Measurements from ENCODE around the gene TM4SF4.

TM4SF4 gene

GRCh38 chr3:149519912-149520311, 45.4 kb downstream of the TM4SF4 start:
- Histone ChIP-seq H2BK120ac (ENCODE audit: insufficient read depth, low read length, poor library complexity) (no peak overlapping the region), H3K4me2 (ENCODE audit: low read length) (no peak overlapping the region), H3K14ac (ENCODE audit: low read length) (no peak overlapping the region), H3K4me3 (ENCODE audit: low read depth, low read length) (no peak overlapping the region), H2BK5ac (ENCODE audit: low read depth, low read length, poor library complexity) (no peak overlapping the region), H3K18ac (ENCODE audit: low read length) (no peak overlapping the region), H3K79me2 (ENCODE audit: control insufficient read depth, insufficient read depth, low read length, poor library complexity) (no peaks in the 10 kb centered on the region), H3K79me1 (ENCODE audit: low read length) (no peaks in the 10 kb centered on the region), H3K36me3 (ENCODE audit: control insufficient read depth in 1 of 2, insufficient read depth in 2 of 2, low read length in 2 of 2) (peaks cover 11 to 26% of the 10 kb centered on the region in 2 experiments), H3K23ac (ENCODE audit: low read length) (no peak overlapping the region), H3K4me1 (ENCODE audit: control insufficient read depth in 1 of 2, insufficient read depth in 2 of 2, low read length in 2 of 2) (no peaks in the 10 kb centered on the region), H4K12ac (ENCODE audit: low read depth, low read length) (no peak overlapping the region), H3K27me3 (ENCODE audit: insufficient read depth, low read length) (no peaks in the 10 kb centered on the region), H3K9me3 (ENCODE audit: insufficient read depth, low read depth, low read length) (no peaks in the 10 kb centered on the region), H2AFZ (ENCODE audit: insufficient read depth, low read length, poor library complexity) (no peak overlapping the region), H3K9ac (ENCODE audit: low read length) (no peak overlapping the region), H4K91ac (ENCODE audit: low read depth, low read length) (no peak overlapping the region), H3K4ac (ENCODE audit: low read depth, low read length) (no peak overlapping the region), H2BK12ac (ENCODE audit: low read length) (no peak overlapping the region), H3K27ac (ENCODE audit: low read depth, low read length) (no peak overlapping the region), H2AK5ac (ENCODE audit: low read length) (no peak overlapping the region), H4K8ac (ENCODE audit: low read depth, low read length) (no peak overlapping the region)
- no peak for DNase-seq
- WGBS (ENCODE audit: extremely low coverage, insufficient coverage, insufficient read length): no CpG with 5 or more reads among the region's 3 CpGs

- Histone ChIP-seq H3K14ac (ENCODE audit: low read length) (no peak overlapping the region), H2AFZ (ENCODE audit: insufficient read depth, low read length, poor library complexity) (no peak overlapping the region), H3K79me1 (ENCODE audit: low read length) (peaks cover 2% of the 10 kb centered on the region), H4K91ac (ENCODE audit: low read depth, low read length) (no peak overlapping the region), H3K27me3 (ENCODE audit: insufficient read depth, low read length) (no peaks in the 10 kb centered on the region), H2BK5ac (ENCODE audit: low read depth, low read length, poor library complexity) (no peak overlapping the region), H3K9ac (ENCODE audit: low read length) (no peak overlapping the region), H2BK12ac (ENCODE audit: low read length) (no peak overlapping the region), H3K4me2 (ENCODE audit: low read length) (no peak overlapping the region), H3K79me2 (ENCODE audit: control insufficient read depth, insufficient read depth, low read length, poor library complexity) (no peaks in the 10 kb centered on the region), H3K4me1 (ENCODE audit: control insufficient read depth in 1 of 2, insufficient read depth in 2 of 2, low read length in 2 of 2) (peaks cover 2 to 3% of the 10 kb centered on the region in 2 experiments), H3K23ac (ENCODE audit: low read length) (no peak overlapping the region), H2AK5ac (ENCODE audit: low read length) (no peak overlapping the region), H2BK120ac (ENCODE audit: insufficient read depth, low read length, poor library complexity) (no peak overlapping the region), H3K36me3 (ENCODE audit: control insufficient read depth in 1 of 2, insufficient read depth in 2 of 2, low read length in 2 of 2) (peaks cover 5 to 23% of the 10 kb centered on the region in 2 experiments), H3K9me3 (ENCODE audit: insufficient read depth, low read depth, low read length) (no peaks in the 10 kb centered on the region), H4K8ac (ENCODE audit: low read depth, low read length) (no peak overlapping the region), H3K4ac (ENCODE audit: low read depth, low read length) (no peak overlapping the region), H4K12ac (ENCODE audit: low read depth, low read length) (no peak overlapping the region), H3K27ac (ENCODE audit: low read depth, low read length) (no peak overlapping the region), H3K18ac (ENCODE audit: low read length) (no peak overlapping the region), H3K4me3 (ENCODE audit: low read depth, low read length) (no peak overlapping the region)
- DNase-seq: no peak
- WGBS (ENCODE audit: extremely low coverage, insufficient coverage, insufficient read length): no CpG with 5 or more reads among the region's 11 CpGs
Measured at GRCh38 chr3:149523512-149524299, 49.2 kb downstream of the TM4SF4 start.

- Histone ChIP-seq H4K8ac (ENCODE audit: low read depth, low read length) (peak overlapping the region; percentile 29), H4K91ac (ENCODE audit: low read depth, low read length) (no peak overlapping the region), H3K79me2 (ENCODE audit: control insufficient read depth, insufficient read depth, low read length, poor library complexity) (no peaks in the 10 kb centered on the region), H3K4me3 (ENCODE audit: low read depth, low read length) (no peak overlapping the region), H3K14ac (ENCODE audit: low read length) (no peak overlapping the region), H3K9me3 (ENCODE audit: insufficient read depth, low read depth, low read length) (no peaks in the 10 kb centered on the region), H2BK12ac (ENCODE audit: low read length) (peak overlapping the region; percentile 44), H3K4ac (ENCODE audit: low read depth, low read length) (no peak overlapping the region), H4K12ac (ENCODE audit: low read depth, low read length) (no peak overlapping the region), H3K27me3 (ENCODE audit: insufficient read depth, low read length) (no peaks in the 10 kb centered on the region), H3K23ac (ENCODE audit: low read length) (no peak overlapping the region), H2AK5ac (ENCODE audit: low read length) (no peak overlapping the region), H3K79me1 (ENCODE audit: low read length) (peaks cover 2% of the 10 kb centered on the region), H3K9ac (ENCODE audit: low read length) (no peak overlapping the region), H3K27ac (ENCODE audit: low read depth, low read length) (no peak overlapping the region), H3K4me1 (ENCODE audit: control insufficient read depth in 1 of 2, insufficient read depth in 2 of 2, low read length in 2 of 2) (peaks cover 2 to 4% of the 10 kb centered on the region in 2 experiments), H3K4me2 (ENCODE audit: low read length) (no peak overlapping the region), H3K36me3 (ENCODE audit: control insufficient read depth in 1 of 2, insufficient read depth in 2 of 2, low read length in 2 of 2) (peaks cover 3 to 13% of the 10 kb centered on the region in 2 experiments), H2BK120ac (ENCODE audit: insufficient read depth, low read length, poor library complexity) (no peak overlapping the region), H3K18ac (ENCODE audit: low read length) (no peak overlapping the region), H2BK5ac (ENCODE audit: low read depth, low read length, poor library complexity) (no peak overlapping the region), H2AFZ (ENCODE audit: insufficient read depth, low read length, poor library complexity) (no peak overlapping the region)
- WGBS (ENCODE audit: extremely low coverage, insufficient coverage, insufficient read length): no CpG with 5 or more reads among the region's 5 CpGs
- no peak for DNase-seq
Measured at GRCh38 chr3:149527531-149528339, 53.2 kb downstream of the TM4SF4 start.

GRCh38 chr3:149528340-149528650, 53.8 kb downstream of the TM4SF4 start:
- Histone ChIP-seq H3K4me2 (ENCODE audit: low read length) (no peak overlapping the region), H3K27ac (ENCODE audit: low read depth, low read length) (no peak overlapping the region), H2BK120ac (ENCODE audit: insufficient read depth, low read length, poor library complexity) (no peak overlapping the region), H3K4me3 (ENCODE audit: low read depth, low read length) (no peak overlapping the region), H3K9ac (ENCODE audit: low read length) (no peak overlapping the region), H2AK5ac (ENCODE audit: low read length) (no peak overlapping the region), H3K4ac (ENCODE audit: low read depth, low read length) (peak overlapping the region; percentile 55), H4K12ac (ENCODE audit: low read depth, low read length) (no peak overlapping the region), H3K79me2 (ENCODE audit: control insufficient read depth, insufficient read depth, low read length, poor library complexity) (peaks cover 3% of the 10 kb centered on the region), H3K14ac (ENCODE audit: low read length) (no peak overlapping the region), H4K91ac (ENCODE audit: low read depth, low read length) (no peak overlapping the region), H3K36me3 (ENCODE audit: control insufficient read depth in 1 of 2, insufficient read depth in 2 of 2, low read length in 2 of 2) (peaks cover 2 to 12% of the 10 kb centered on the region in 2 experiments), H3K27me3 (ENCODE audit: insufficient read depth, low read length) (no peaks in the 10 kb centered on the region), H3K23ac (ENCODE audit: low read length) (no peak overlapping the region), H3K9me3 (ENCODE audit: insufficient read depth, low read depth, low read length) (no peaks in the 10 kb centered on the region), H4K8ac (ENCODE audit: low read depth, low read length) (no peak overlapping the region), H2BK12ac (ENCODE audit: low read length) (no peak overlapping the region), H2AFZ (ENCODE audit: insufficient read depth, low read length, poor library complexity) (no peak overlapping the region), H3K18ac (ENCODE audit: low read length) (no peak overlapping the region), H2BK5ac (ENCODE audit: low read depth, low read length, poor library complexity) (no peak overlapping the region), H3K79me1 (ENCODE audit: low read length) (peaks cover 2% of the 10 kb centered on the region), H3K4me1 (ENCODE audit: control insufficient read depth in 1 of 2, insufficient read depth in 2 of 2, low read length in 2 of 2) (peaks cover 2 to 4% of the 10 kb centered on the region in 2 experiments)
- no CpG with 5 or more reads among the region's 4 CpGs for WGBS (ENCODE audit: extremely low coverage, insufficient coverage, insufficient read length)
- no peak for DNase-seq

All from trophoblast cell (in vitro differentiated cells and primary cell).